Iris pigment epithelial cell (primary cell): ENCODE results near the gene USP15.
"Not testable (repeated sequence)": the region's sequence is repeated elsewhere in the genome, so short reads cannot be mapped to it uniquely, and the experiment has no call there.

Source experiments
- DNase-seq: peaks from one replicate; pipeline ENCODE4 v3.0.0-alpha.2; 2011; ENCODE audit warnings: low read depth

USP15 gene

GRCh38 chr12:62323386-62323785 lies 63.2 kb downstream of the USP15 start:
- DNase-seq: no peak

- DNase-seq: no peak
Measured at GRCh38 chr12:62328296-62328921, 68.2 kb downstream of the USP15 start.

- no peak for DNase-seq
Measured at GRCh38 chr12:62331306-62331705, 71.1 kb downstream of the USP15 start.

GRCh38 chr12:62332598-62332997 lies 72.4 kb downstream of the USP15 start:
- peak; percentile 75 for DNase-seq

- no peak for DNase-seq
Measured at GRCh38 chr12:62335057-62335456, 74.9 kb downstream of the USP15 start.

- no peak for DNase-seq
Measured at GRCh38 chr12:62335796-62336195, 75.6 kb downstream of the USP15 start.

- DNase-seq: not testable (repeated sequence)
Measured at GRCh38 chr12:62337643-62338042, 77.4 kb downstream of the USP15 start.

- not testable (repeated sequence) for DNase-seq
Measured at GRCh38 chr12:62342614-62343303, 82.6 kb downstream of the USP15 start.

- not testable (repeated sequence) for DNase-seq
Measured at GRCh38 chr12:62343304-62344120, 83.3 kb downstream of the USP15 start.

GRCh38 chr12:62344731-62345556 lies 84.7 kb downstream of the USP15 start:
- not testable (repeated sequence) for DNase-seq

- DNase-seq: no peak
Measured at GRCh38 chr12:62345667-62346066, 85.5 kb downstream of the USP15 start.

GRCh38 chr12:62346817-62347216 lies 86.6 kb downstream of the USP15 start:
- no peak for DNase-seq

- peak; percentile 12 for DNase-seq
Measured at GRCh38 chr12:62347922-62348650, 87.9 kb downstream of the USP15 start.

GRCh38 chr12:62350554-62350953 lies 90.3 kb downstream of the USP15 start:
- DNase-seq: no peak

- DNase-seq: no peak
Measured at GRCh38 chr12:62351326-62351725, 91.1 kb downstream of the USP15 start.

GRCh38 chr12:62361048-62361447 lies 100.8 kb downstream of the USP15 start:
- peak; percentile 56 for DNase-seq

- DNase-seq: no peak
Measured at GRCh38 chr12:62363506-62363905, 103.3 kb downstream of the USP15 start.

- not testable (repeated sequence) for DNase-seq
Measured at GRCh38 chr12:62364697-62365096, 104.5 kb downstream of the USP15 start.

GRCh38 chr12:62365846-62366245 lies 105.6 kb downstream of the USP15 start:
- not testable (repeated sequence) for DNase-seq

- not testable (repeated sequence) for DNase-seq
Measured at GRCh38 chr12:62368430-62369223, 108.4 kb downstream of the USP15 start.
